NCI-H2107 (cell line): ENCODE measurements around the gene RBPMS2.
"Not testable (repeated sequence)": the region's sequence is repeated elsewhere in the genome, so short reads cannot be mapped to it uniquely, and the experiment has no call there.

Experiments
- DNase-seq: peaks from one replicate; lab custom pipeline; 2025; lab: John Stamatoyannopoulos, UW

Gene RBPMS2

DNA sequence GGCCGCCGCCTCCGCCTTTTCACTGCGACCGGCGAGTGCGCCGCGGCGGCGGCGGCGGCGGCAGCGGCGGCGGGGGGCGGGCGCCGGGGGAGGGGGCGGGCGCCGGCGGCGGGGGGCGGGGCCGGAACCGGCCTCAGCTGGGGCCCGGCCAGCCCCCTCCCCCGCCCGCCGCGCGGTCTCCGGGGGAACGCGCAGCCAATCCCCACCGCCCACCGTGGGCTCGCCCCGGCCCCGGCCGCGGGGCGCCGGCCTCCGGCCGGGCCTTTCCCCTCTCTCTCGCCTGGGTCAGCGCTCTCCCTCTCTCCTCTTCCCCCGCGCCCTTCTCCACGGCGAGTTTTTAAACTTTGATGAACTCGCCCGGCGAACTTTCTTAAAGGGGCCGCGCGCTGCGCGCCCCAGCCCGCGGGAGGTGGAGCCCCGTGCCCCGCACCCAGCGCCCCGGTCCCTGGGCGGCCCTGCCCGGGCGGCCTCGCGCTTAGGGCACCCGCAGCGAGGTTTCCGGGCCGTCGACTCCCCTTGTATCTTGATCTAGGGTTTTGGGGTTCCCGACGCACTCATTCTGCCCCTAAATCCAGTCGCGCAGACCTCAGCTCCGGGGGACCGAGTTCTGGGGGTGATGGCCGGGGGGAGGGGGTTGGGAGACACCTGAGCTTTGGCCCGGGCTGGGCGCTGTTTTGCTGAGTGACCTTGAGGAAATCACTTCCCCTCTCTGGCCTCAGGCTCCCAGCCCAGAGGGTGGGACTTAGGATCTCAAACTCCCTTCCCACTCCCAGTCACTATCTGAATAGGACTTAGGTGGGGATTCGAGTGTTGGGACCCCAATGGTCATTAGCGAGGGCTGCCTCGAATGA, at the start of gene RBPMS2:
Gene RBPMS2 (minus strand): TSS at position 39 of the 851 bp plus-strand sequence. CDS start 270 bp downstream, outside the sequence.
- no peak for DNase-seq

DNA sequence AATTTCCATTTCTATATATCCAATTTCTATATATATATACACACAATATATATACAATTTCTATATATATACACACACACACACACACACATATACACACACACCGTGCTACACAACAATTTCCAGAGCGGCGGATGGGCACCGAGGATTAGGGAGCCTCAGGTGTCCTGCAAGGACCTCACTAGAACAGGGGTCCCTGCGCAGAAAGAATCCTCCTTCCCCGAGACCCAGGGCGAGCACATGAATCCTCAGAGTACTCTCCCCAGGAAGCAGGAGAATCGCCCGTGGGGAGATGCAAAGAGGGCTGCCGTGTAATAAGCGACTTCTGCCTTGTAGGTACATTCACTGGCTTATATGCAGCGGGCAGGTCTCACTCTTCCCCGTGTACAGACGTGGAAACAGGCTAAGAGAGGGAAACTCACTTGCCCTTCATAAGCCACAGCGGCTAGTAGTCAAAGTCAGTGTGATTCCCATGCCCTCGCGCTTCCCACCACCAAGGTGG, 49.6 kb upstream of the RBPMS2 start:
- no peak for DNase-seq

DNA sequence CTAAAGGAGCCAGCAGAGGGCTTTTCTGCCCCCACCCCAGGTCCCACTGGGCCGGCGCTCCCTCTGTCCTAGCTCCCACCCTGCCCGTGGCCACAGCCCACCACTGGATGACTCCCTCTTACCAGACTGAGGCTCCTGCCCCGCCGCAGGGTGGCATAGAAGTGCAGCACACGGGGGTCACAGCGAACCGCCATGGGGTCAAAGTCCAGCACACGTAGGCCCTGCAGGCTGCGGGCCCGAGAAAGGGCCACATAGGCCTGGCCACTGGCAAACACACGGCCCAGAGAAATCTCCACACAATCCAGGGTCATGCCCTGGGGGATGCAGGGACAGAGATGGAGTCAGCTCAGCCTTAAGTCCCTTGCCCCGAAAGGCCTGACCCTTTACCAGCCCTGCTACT, 41.1 kb upstream of the RBPMS2 start:
- no peak for DNase-seq

DNA sequence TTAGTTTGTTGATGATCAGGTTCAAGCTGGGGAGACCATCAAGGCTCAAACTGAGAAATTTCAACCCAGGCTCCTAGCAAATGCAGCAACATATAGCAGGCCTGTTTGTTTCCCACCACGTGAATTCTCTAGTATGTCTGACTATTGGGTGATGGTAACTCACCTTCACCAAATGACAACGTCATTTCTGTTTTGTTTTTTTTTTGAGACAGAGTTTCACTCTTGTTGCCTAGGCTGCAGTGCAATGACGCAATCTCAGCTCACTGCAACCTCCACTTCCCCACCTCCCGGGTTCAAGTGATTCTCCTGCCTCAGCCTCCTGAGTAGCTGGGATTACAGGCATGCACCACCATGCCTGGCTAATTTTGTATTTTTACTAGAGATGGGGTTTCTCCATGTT, 39.6 kb upstream of the RBPMS2 start:
- DNase-seq = not testable (repeated sequence)

DNA sequence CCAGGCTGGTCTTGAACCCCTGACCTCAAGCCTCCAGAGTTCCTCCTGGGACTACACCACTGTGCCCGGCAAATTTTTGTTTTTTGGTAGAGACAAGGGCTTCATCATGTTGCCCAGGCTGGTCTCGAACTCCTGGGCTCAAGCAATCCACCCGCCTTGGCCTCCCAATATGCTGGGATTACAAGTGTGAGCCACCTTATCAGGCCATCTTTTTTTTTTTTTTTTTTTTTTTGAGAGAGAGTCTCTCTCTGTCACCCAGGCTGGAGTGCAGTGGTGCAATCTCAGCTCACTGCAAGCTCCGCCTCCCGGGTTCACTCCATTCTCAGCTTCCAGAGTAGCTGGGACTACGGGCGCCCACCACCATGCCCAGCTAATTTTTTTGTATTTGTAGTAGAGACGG, 38.9 kb upstream of the RBPMS2 start:
- DNase-seq = not testable (repeated sequence)

DNA sequence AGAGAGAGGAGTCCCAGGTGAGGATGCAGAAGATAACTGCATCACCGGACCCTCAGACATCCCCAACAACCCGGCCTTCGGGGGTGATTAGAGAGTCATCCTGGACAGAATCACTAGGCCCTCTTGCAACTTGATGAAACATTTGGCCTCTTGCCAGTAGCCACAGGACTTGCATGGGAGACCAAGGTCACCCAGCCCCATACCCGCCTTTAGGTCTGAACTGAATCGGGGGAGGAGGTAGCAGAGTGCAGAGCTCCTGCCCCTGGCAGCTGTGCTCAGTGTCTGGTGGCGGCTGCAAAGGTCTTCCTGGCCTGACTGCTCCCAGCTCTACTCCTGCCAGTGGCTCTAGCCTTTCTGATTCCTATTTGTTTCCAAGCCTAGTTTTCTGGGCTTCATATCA, 37.7 kb upstream of the RBPMS2 start:
- no peak for DNase-seq

DNA sequence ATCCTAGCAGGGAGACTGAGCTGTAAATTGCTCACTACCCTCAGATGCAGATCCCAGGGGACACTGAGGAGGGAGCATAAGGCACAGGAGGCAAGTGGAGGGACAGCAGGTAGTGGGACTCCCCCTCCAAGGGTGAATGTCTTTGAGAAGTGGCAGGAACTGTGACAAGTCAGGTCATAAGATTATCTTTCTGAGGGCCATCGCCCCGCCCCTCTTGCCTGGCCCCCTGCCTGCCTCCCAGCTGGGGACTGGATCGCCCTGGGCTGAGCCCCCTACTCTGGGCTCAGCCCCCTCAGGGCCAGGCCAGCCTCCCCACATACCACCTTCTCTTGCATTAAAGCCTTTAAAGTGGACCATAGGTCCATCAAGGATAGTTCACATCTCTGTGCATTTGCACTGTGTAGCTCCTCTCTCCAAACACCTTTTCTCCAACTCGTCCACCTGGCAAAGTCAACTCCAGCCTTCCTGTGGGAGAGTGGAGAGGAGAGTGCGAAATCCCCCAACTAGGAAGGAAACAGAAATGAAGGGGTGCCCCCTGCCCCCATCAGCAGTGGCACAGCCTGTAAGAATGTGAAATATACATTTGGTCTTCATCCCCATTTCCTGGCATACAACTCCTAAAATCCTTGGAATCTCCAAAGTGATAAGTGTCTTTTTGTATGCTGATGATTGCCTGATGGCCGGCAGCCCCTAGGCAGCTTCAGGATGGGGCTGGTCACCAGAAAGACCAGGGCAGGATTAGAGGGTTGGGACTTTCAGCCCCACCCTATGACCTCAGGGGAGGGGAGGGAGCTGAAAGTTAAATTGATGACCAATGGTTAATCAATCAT, 35.3 kb upstream of the RBPMS2 start:
- no peak for DNase-seq

DNA sequence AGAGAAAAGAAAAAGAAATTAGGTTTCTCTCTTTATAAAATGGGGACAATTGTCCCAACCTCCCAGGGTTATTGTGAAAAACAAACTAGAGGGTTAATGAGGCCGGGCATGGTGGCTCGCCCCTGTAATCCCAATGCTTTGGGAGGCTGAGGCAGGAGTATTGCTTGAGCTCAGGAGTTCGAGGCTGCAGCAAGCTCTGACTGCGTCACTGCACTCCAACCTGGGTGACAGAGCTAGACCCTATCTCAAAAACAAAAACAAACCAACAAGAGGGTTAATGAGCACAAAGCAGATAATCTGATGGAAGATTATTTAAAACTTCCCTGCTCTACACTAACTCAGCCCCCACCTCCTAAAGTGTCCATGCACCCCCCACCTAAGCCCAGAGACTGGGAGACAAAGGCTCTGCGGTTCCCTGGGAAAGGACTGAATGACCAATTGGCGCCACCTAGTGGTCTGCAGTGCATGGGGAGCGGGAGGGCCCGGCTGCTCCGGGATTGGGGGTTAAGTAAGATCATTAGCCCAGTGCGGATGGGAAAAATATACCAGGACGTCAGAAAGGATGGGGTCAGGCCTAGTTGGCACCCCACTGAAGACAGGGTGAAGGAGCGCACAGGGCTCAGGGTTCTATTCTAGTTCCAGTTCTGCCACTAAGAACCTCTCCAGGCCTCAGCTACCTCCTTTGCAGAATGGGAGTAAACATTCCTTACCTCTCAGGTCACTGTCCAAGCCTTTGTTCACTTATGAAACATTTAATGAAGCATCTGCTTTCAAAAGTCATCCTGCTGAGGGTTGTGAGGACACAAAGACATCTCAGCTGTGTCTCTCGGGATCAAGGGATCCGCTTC, 34.5 kb upstream of the RBPMS2 start:
- peak; percentile 17 for DNase-seq

DNA sequence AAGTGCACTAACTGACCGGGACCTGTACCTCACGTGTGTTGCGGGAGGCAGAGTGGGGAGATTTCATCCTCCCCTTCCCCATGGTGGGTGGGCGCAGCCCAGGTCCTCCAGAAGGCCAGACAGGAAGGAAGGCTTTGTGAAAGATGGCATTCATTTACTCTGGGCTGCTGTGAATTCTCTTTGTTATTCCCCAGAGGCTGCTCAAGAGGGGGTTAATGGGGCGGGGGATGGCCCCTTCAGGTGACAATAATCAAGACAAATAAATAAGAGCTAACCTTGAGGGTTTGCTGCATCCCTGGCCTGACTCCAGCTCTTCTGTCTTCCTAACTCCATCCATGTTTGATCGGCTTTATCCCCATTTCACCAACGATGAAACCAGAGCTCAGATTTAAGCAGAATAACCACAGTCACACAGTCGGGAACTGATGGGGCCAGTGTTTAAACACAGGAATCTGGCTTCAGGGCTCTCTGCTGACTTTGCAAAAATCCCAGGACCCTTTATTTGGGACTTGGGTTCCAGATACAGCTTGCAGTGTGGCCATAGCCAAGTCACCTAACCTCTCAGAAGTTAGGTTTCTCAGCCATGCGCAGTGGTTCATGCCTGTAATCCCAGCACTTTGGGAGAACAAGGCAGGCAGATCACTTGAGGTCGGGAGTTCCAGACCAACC, 33.5 kb upstream of the RBPMS2 start:
- no peak for DNase-seq

DNA sequence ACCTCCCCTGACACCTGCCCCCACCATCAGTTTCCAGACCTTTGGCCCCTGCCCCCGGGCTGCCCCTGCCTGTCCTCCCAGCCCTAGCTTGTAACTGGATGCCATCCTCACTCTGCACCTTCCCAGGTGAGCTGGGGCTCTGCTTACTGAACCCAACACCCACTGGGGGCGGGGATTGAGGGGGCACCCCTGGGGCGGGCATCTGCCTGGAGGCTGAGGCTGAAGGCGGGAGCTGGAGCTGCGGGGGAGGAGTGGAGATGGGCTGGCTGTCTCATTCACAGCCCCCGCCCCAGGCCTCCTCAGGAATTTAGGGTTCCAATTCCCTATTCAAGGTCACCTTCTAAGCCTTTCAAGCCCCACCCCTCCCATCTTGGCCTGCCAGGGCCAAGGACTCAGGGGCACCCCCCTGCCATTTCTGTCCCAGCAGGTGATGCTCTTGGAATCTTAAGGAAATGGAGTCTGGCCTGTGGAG, 32.4 kb upstream of the RBPMS2 start:
- DNase-seq = no peak

DNA sequence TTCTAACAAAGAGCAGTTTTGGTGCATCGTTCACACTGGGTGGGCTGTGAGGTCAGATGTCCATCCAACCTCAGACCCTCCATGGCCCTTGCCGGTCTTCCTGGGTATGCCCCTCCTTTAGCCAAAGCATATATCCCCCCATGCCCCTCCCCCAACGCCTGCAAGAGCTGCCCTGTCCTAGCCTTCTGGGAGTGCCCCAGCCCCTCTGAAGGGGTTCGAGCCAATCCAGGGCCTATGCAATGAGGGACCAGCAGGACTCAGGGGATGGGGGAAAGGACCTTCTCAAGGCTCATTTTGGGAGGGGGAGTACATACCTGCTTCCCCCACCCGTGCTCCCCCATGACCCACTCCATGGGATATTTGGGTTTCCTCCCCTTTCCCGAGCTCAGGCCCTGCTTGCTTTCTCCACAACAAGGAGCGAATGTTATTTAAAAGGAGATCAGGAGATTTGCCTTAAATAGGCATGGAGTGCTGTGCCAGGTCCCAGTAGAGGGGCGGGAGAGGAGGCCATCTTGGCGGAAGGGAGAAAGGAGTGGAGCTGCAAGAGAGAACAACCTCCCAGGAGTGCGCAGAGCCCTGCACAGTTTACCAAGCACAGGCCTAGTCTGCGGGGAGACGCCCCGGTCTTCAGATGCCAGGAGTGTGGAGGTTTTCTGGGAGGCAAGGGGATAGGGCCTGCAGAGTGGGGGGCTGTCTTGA, 31.8 kb upstream of the RBPMS2 start:
- no peak for DNase-seq

DNA sequence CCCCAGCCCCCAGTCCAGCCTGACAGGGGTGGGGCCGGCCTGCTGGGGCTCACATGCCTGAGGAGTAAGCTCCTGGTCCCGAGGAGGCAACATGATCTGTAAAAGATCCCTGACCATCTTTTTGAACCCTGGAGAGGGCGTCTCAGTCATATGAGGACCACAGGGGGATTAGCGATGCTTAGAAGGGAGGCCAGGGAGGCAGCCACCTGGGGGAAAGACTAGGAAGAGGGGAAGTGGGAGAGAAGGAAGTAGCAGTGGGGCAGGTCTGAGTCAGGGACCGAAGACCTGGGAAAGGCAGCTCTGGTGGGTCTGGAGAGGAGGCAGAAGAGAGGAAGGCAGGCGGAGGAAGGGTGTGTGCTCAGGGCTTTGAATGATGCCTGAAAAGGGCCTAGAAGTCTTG, 31.1 kb upstream of the RBPMS2 start:
- no peak for DNase-seq

DNA sequence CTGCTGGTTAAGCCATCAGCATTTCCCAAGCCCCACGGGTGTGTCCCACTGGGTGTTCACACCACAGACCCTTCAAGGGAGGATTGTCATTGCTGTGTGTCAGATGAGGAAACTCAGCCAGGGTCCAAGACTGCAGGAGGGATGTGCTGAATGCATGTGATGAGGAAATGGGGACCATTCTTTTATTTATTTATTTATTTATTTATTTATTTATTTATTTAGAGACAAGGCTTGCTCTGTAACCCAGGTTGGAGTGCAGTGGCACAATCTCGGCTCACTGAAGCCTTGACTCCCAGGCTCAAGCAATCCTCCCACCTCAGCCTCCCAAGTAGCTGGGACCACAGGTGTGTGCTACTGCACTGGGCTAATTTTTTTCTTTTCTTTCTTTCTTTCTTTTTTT, 29.2 kb upstream of the RBPMS2 start:
- no peak for DNase-seq

DNA sequence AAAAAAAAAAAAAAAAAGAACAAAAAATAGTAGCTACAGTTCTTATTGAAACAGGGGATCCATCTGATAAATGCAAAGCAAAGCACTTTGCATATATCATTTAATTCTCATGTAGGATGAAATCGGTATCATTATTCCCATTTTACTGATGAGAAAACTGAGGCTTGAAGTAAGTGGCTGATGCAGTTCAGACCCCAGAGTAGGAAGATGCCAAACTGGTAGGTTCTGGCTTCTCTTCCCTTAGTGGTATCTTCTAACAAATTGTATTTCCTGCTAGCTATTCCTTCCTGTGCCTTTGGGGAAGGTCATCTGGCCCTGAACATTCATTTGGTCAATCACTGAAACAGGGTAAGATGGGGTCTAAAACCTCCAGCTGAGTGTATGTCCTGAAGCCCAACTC, 28.1 kb upstream of the RBPMS2 start:
- DNase-seq = no peak

DNA sequence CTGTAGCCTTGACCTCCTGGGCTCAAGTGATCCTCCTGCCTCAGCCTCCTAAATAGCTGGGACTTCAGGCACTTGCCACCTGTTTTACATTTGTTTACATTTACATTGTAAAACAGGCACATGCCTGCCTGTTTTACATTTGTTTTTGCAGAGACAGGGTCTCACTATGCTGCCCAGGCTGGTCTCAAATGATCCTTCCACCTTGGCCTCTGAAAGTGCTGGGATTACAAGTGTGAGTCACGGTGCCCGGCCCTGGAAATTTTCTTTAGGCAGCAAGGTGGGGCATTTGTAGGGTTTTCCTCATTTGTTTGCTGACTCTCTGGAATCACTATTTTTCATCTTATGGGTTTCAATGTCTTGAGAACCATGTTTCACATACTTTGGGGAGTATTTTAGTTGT, 25.1 kb upstream of the RBPMS2 start:
- no peak for DNase-seq

DNA sequence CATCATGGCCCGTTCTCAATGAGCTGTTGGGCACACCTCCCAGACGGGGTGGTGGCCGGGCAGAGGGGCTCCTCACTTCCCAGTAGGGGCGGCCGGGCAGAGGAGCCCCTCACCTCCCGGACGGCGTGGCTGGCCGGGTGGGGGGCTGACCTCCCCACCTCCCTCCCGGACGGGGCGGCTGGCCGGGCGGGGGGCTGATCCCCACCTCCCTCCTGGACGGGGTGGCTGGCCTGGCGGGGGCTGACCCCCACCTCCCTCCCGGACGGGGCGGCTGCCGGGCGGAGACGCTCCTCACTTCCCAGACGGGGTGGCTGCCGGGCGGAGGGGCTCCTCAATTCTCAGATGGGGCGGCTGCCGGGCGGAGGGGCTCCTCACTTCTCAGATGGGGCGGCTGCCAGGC, 23.5 kb upstream of the RBPMS2 start:
- DNase-seq = not testable (repeated sequence)

DNA sequence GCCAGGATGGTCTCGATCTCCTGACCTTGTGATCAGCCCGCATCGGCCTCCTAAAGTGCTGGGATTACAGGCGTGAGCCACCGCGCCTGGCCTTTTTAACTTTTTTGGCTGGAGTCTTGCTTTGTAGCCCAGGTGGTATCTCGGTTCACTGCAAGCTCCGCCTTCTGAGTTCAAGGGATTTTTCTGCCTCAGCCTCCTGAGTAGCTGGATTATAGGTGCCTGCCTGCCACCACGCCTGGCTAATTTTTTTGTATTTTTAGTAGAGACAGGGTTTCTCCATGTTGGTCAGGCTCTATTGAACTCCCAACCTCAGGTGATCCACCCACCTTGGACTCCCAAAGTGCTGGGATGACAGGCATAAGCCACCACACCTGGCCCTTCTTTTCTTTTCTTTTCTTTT, 20.5 kb upstream of the RBPMS2 start:
- not testable (repeated sequence) for DNase-seq

DNA sequence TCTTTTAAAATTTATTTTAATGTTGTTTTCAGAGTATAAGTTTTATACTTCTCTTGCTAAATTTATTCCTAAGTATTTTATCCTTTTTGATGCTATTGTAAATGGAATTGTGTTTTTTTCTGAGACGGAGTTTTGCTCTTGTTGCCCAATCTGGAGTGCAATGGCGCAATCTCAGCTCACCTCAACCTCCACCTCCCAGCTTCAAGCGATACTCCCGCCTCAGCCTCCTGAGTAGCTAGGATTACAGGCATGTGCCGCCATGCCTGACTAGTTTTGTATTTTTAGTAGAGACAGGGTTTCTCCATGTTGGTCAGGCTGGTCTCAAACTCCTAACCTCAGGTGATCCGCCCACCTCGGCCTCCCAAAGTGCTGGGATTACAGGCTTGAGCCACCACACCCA, 19.9 kb upstream of the RBPMS2 start:
- not testable (repeated sequence) for DNase-seq

DNA sequence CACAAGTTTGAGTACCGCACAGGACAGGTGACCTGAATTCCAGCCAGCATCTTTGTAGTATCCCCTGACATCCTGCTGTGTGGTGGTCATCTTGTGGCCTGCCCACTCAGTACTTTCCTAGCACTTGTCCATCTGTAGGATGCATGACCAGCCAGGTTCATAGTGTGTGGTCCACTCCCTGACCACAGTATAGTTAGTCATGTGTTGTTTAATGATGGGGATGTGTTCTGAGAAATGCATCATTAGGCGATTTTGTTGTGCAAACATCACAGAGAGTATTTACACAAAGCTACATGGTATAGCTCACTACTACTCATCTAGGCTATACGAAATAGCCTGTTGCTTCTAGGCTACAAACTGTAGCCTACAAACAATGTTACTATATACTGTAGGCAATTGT, 16.9 kb upstream of the RBPMS2 start:
- no peak for DNase-seq

DNA sequence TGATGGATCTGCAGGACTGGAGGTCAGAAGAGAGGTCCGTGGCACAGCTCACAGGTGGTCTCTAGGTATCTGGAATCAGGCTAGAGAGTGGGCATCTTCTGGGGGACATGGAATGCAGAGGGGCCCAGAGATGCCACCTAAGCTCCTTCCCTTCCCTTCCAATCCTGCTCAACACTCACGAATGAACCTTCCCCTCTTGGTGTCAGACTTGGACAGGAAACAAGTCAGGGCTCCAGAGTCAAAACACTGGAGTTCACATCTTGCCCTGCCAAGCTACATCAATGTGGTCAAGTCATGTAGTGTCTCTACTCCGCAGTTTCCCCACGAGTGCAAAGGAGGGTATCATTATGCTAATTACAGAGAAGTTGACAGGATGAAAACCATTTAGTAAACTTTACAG, 16.0 kb upstream of the RBPMS2 start:
- DNase-seq = no peak

DNA sequence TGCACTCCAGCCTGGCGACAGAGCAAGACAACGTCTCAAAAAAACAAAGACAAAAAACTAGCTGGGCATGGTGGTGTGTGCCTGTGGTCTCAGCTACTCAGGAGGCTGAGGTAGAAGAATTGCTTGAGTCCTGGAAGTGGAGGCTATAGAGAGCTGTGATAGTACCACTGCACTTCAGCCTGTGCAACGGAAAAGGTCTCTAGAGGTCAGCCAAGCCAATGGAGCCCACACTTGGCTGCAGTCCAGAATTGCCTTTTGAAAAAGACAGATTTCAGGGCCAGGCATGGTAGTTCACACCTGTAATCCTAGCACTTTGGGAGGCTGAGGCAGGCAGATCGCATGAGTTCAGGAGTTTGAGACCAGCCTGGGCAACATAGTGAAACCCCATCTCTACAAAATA, 8.4 kb upstream of the RBPMS2 start:
- DNase-seq = no peak
